Heart left ventricle (tissue), 13 donors: ENCODE measurements around the gene RHOB.

Experiments used
- POLR2A ChIP-seq, 2 donors: fragments of 450-650 bp; IDR thresholded peaks; one replicate each; pipeline ENCODE4 v1.6.1; 2017; ENCODE audit warnings: antibody characterized with exemption in 2 of 2, mild to moderate bottlenecking in 2 of 2, moderate library complexity in 2 of 2
- TF ChIP-seq, protein P1 (sequence below), 12 donors: fragments of 200-600 bp; sonication (generic) in 4 of 12; IDR thresholded peaks; one replicate each; pipeline versions ENCODE4 v1.5.0 to v1.8.0; 2018 to 2022; ENCODE audit warnings: antibody characterized with exemption in 12 of 12, mild to moderate bottlenecking in 5 of 12
- donor health status: ischemic (EF 13 %, LVEDD 7.1; RV severe dilation, severe dysfunction).
- donor health status: DM: no; HTN: yes; CAD: no.
- donor health status: DM: no; HTN: no; CAD: no.
- donor health status: ischemic (EF 25% LVEDD 6.9; RV normal size, moderate dysfunction).
- donor health status: ischemic (EF 25% LVEDD 5.7; RV mildly dilated, moderate dysfunction).
- donor health status: ischemic (EF 35%, LVEDD 5.7; RV mildly dilated, moderate dysfunction).
- donor health status: nonischemic (EF 11% LVEDD 7.7; RV severe dilation, severe dysfunction).
- donor health status: DM: yes; HTN: yes; CAD: no.
- donor health status: PGD.
- donor health status: ischemic (EF 29% LVEDD 5.4; RV normal size, mild dysfunction).
- donor health status: nonischemic (EF 23%, LVEDD 6.1; RV moderate dilation, normal function).

DNA sequence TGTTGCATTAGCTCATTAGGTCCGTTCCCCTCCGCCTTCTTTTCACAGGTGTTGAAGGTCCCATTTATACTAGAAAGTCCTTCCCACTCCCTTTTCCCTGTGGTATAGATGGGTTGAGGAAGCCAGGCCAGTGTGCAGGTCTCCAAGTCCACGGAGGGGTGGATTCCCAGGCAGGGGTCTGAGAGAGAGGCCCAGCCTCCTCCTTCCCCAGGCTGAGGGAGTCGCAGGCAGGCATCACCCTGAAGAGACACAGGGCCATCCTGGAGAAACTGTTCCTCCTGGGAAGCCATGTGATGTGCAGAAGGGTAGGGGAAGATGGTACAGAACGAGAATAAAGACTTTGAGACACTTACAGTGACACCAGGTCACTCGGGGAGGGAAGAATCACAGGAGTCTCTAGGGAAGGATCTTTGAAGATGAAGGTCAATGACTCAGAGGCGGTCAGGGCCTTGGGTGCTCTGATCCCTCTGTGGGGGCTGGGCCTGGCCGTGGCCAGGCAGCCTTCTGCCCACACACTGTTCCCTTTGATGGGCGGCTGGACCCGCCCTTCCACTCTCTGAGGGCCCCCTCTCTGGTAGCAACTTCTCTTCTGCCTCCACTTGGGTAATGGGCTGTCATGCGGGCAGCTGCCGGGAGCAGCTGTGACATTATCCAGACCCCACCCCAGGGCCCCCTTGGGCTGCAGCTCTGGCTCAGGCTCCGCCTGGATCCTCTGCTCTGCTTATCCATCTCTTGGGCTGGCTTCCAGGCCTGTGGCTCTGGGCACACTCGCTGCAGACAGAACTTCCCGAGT, 45.1 kb downstream of the RHOB start:
- TF ChIP-seq, protein P1, sequence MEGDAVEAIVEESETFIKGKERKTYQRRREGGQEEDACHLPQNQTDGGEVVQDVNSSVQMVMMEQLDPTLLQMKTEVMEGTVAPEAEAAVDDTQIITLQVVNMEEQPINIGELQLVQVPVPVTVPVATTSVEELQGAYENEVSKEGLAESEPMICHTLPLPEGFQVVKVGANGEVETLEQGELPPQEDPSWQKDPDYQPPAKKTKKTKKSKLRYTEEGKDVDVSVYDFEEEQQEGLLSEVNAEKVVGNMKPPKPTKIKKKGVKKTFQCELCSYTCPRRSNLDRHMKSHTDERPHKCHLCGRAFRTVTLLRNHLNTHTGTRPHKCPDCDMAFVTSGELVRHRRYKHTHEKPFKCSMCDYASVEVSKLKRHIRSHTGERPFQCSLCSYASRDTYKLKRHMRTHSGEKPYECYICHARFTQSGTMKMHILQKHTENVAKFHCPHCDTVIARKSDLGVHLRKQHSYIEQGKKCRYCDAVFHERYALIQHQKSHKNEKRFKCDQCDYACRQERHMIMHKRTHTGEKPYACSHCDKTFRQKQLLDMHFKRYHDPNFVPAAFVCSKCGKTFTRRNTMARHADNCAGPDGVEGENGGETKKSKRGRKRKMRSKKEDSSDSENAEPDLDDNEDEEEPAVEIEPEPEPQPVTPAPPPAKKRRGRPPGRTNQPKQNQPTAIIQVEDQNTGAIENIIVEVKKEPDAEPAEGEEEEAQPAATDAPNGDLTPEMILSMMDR (IDR thresholded peaks at IDR 0.05), result no peak
- no peak for TF ChIP-seq POLR2A (IDR thresholded peaks at IDR 0.05)
